Colonic mucosa (tissue), 4 donors: ENCODE measurements around the gene MTHFR. TPM values are rescaled to one million over a fixed set of nuclear protein-coding genes. Genes with fewer than 3 reads are reported as not detected.

ENCODE experiments used
- DNase-seq: peaks from one replicate; pipeline ENCODE4 v3.0.0-alpha.2; 2020
- H3K27ac ChIP-seq: fragments of 200-600 bp; one replicate; pipeline ENCODE4 v1.8.0; 2021
- H3K27me3 ChIP-seq: fragments of 200-600 bp; one replicate; pipeline ENCODE4 v1.8.0; 2021
- H3K36me3 ChIP-seq: fragments of 200-600 bp; one replicate; pipeline ENCODE4 v1.8.0; 2021
- H3K4me1 ChIP-seq: fragments of 200-600 bp; one replicate; pipeline ENCODE4 v1.8.0; 2021; ENCODE audit warnings: mild to moderate bottlenecking
- H3K4me3 ChIP-seq: fragments of 200-600 bp; one replicate; pipeline ENCODE4 v1.8.0; 2021
- H3K9ac ChIP-seq, 2 donors: one replicate each; pipeline ENCODE4 v1.7.0; 2013; ENCODE audit warnings: control low read depth in 2 of 2, low read depth in 2 of 2, low read length in 2 of 2
- H3K9me3 ChIP-seq: fragments of 200-600 bp; one replicate; pipeline ENCODE4 v1.8.0; 2021
- intact Hi-C: fragments of 100-400 bp; cut with DNase I; formaldehyde crosslinking; loops from one replicate; pipeline ENCODE4 v1.14.1; 2022
- total RNA-seq, 2 donors: library from RNA; stranded (reverse); fragmentation: NEBNext Ultra II Directional in 1 of 2; extraction: Animal tissue kit (Norgen Biotek cat#: 25700) in 1 of 2; gene quantifications; one replicate each; pipeline ENCODE4 v1.2.1, GENCODE V29; 2021
- TF ChIP-seq, protein P1 (sequence below): fragments of 200-600 bp; IDR thresholded peaks from one replicate; pipeline ENCODE4 v1.8.0; 2022; ENCODE audit warnings: antibody characterized with exemption, mild to moderate bottlenecking
- donor health status: healthy.
- donor health status: DM: no; HTN: no; CAD: no.
- donor health status: DM: no; HTN: no; CAD: no.

The MTHFR gene
- total RNA-seq, 2 donors from 2014 or later = 23.8 to 30.4 TPM

- no peak overlapping the region for H3K4me3 ChIP-seq
- TF ChIP-seq, protein P1, sequence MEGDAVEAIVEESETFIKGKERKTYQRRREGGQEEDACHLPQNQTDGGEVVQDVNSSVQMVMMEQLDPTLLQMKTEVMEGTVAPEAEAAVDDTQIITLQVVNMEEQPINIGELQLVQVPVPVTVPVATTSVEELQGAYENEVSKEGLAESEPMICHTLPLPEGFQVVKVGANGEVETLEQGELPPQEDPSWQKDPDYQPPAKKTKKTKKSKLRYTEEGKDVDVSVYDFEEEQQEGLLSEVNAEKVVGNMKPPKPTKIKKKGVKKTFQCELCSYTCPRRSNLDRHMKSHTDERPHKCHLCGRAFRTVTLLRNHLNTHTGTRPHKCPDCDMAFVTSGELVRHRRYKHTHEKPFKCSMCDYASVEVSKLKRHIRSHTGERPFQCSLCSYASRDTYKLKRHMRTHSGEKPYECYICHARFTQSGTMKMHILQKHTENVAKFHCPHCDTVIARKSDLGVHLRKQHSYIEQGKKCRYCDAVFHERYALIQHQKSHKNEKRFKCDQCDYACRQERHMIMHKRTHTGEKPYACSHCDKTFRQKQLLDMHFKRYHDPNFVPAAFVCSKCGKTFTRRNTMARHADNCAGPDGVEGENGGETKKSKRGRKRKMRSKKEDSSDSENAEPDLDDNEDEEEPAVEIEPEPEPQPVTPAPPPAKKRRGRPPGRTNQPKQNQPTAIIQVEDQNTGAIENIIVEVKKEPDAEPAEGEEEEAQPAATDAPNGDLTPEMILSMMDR = no peak
- no peaks in the 10 kb centered on the region for H3K27me3 ChIP-seq
- no peaks in the 10 kb centered on the region for H3K36me3 ChIP-seq
- intact Hi-C loops = no loop called here
- no peak for DNase-seq
- H3K27ac ChIP-seq = no peak overlapping the region
- no peaks in the 10 kb centered on the region for H3K9me3 ChIP-seq
- H3K4me1 ChIP-seq = no peaks in the 10 kb centered on the region
- H3K9ac ChIP-seq = no peak overlapping the region
Observed at GRCh38 chr1:11752359-11753088, 53.2 kb downstream of the MTHFR start.

DNA sequence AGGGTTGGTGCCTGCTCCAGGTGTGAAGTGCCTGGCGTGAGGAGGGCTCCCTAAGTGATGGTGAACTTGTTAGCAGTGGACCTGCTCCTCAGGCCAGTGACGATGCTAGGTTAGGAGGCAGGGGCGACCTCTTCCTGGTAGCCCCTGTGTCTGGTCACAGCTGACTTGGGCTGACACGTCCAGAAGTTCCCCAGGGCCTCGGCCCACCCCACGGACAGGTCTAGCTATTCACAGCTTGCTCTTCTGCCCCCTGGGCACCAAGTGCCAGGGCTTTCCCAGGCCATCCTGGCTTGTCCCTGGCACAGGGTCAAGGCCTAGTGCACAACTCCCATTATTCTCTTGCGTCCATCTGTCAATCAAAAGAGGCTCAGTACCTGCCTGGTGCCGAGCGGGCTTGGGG is 54.7 kb downstream of the MTHFR start:
- Histone ChIP-seq H3K27ac (no peak overlapping the region), H3K27me3 (no peaks in the 10 kb centered on the region), H3K4me3 (no peak overlapping the region), H3K36me3 (no peaks in the 10 kb centered on the region), H3K4me1 (no peaks in the 10 kb centered on the region), H3K9me3 (no peaks in the 10 kb centered on the region), H3K9ac (no peak overlapping the region)
- intact Hi-C loops = no loop called here
- TF ChIP-seq, protein P1 = no peak
- DNase-seq = no peak

DNA sequence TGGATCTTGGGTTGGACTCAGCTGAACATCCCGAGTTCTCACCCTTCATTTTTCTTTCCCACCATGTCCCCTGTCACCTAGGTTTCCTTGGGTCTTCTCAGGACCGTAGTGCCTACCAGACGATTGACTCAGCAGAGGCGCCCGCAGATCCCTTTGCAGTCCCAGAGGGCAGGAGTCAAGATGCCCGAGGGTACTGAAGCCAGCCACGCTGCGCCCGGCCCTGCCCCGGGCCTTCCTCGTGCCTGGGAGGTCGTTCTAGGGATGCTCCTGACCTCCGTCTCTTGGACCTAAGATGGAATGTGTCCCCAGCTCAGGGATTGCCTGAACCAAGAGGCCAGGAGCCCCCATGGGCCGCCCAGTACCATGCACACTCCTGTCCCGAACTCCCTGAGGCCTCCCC is 55.8 kb downstream of the MTHFR start:
- no peak for DNase-seq
- H3K4me3 ChIP-seq = no peak overlapping the region

GRCh38 chr1:11749203-11749689 is 56.5 kb downstream of the MTHFR start:
- peak; percentile 64 for DNase-seq
- TF ChIP-seq, protein P1 = peak; percentile 66
- no peak overlapping the region for H3K4me3 ChIP-seq
- intact Hi-C loops = no loop called here
- H3K27me3 ChIP-seq = no peaks in the 10 kb centered on the region
- H3K4me1 ChIP-seq = no peaks in the 10 kb centered on the region
- H3K27ac ChIP-seq = no peak overlapping the region
- H3K9ac ChIP-seq = no peak overlapping the region
- H3K9me3 ChIP-seq = no peaks in the 10 kb centered on the region
- H3K36me3 ChIP-seq = no peaks in the 10 kb centered on the region

More for the DNA sequence above, 55.8 kb downstream of the MTHFR start:
- H3K27ac ChIP-seq = no peak overlapping the region
- H3K36me3 ChIP-seq = no peaks in the 10 kb centered on the region
- H3K4me1 ChIP-seq = no peaks in the 10 kb centered on the region
- TF ChIP-seq, protein P1 = no peak
- H3K27me3 ChIP-seq = no peaks in the 10 kb centered on the region
- H3K9ac ChIP-seq = no peak overlapping the region
- no peaks in the 10 kb centered on the region for H3K9me3 ChIP-seq
- intact Hi-C loops = no loop called here

DNA sequence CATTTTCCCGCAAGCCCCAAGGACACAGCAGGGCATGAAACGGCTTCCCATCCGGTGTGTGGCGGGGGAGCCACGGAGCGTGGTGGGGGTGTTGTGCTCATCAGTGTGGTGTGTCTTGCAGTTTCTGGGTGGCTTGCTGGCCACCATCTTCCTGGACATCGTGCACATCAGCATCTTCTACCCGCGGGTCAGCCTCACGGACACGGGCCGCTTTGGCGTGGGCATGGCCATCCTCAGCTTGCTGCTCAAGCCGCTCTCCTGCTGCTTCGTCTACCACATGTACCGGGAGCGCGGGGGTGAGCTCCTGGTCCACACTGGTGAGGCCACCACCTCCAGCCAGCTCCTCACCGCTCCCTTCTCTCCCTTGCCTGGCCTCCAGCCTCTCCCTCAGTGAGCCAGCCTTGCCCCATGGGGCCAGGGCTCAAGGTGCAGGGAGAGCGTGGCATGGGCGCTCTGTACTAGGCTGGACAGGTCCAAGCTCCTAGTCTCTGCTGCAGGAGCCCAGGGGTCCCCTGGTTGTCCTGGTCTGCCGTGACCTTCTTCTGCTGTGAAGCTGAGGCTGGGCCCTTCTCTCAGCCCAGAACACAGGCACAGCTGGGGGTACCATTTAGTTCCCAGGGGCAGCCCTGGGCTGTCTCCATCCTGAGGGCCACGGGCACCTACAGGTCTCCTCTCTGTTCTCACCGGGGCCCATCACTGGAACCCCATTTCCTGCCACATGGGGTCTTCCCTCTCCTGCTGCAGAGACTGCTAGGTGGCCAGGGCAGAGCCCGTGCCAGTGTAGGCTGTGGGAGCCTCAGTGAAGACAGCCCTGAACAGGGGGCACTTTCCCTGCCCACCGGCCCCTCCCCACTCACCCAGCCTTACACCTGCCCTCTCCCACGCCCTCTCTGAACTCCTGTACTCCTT is 57.2 kb downstream of the MTHFR start:
- no peak overlapping the region for H3K4me3 ChIP-seq
- H3K36me3 ChIP-seq = no peaks in the 10 kb centered on the region
- intact Hi-C loops = no loop called here
- H3K27ac ChIP-seq = no peak overlapping the region
- H3K27me3 ChIP-seq = no peaks in the 10 kb centered on the region
- TF ChIP-seq, protein P1 = no peak
- no peak overlapping the region for H3K9ac ChIP-seq
- H3K9me3 ChIP-seq = no peaks in the 10 kb centered on the region
- no peaks in the 10 kb centered on the region for H3K4me1 ChIP-seq
- DNase-seq = no peak
